ENCODE data around the gene LHFPL3. TPM values are rescaled to one million over a fixed set of nuclear protein-coding genes. Genes with fewer than 3 reads are reported as not detected.
A peak's percentile ranks its signal among the peaks of the same experiment; 100 is the strongest.

The LHFPL3 gene
- total and polyA plus RNA-seq, 2 experiments from 2014 or later, result not detected

DNA sequence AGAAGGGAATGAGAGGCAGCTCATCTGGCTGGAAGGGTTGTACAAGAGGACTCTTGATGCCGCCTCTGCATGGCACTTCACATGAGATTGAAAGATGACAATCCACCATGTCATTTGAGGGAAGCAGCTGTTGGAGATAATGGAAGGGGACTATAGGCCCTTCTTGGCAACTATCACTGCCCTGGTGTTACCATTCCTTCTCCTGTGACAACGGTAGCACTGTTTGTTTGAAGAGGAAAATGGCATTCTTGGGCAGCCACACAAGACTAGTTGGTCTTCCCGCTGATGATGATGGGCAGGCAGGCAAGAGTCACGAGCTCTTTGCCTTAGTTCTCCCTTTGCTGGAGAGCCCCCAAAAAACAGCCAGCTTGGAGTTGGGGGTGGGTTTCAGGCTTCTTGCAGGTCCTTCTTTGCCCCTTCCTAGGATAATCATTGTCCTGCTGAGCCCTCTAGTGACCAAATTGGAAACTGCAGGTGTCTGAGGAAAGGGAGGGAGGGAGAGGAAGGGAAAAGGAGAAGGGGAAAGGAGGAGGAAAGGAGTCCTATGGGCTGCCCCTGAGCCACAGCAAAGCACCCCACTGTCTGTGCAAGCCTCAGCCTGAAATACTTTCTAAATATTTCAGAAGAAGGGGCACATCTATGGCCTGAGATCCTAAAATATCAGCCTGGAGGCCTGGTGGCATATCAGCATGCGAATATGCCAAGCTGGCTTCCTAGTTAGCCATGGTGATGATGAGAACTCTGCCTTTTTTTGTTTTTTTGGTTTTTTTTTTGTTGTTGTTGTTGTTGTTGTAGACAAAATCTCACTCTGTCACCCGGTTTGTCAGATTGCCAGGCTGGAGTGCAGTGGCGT lies 520.0 kb downstream of the LHFPL3 start:
- no peaks in the 10 kb centered on the region for H3K36me3 ChIP-seq
- no peak overlapping the region for H3K4me3 ChIP-seq
- no peaks in the 10 kb centered on the region for H3K9me3 ChIP-seq (ENCODE audit: low read depth)
- peak; percentile 54 to 72 for DNase-seq (ENCODE audit: low read depth in 1 of 2, low spot score in 1 of 2)
- H3K27me3 ChIP-seq, result no peaks in the 10 kb centered on the region
- H3K27ac ChIP-seq, result no peak overlapping the region
- TF ChIP-seq CTCF (IDR thresholded peaks at IDR 0.05; ENCODE audit: low read depth, low read length), result peak; percentile 89
- no peaks in the 10 kb centered on the region for H3K4me1 ChIP-seq (ENCODE audit: low read depth)

DNA sequence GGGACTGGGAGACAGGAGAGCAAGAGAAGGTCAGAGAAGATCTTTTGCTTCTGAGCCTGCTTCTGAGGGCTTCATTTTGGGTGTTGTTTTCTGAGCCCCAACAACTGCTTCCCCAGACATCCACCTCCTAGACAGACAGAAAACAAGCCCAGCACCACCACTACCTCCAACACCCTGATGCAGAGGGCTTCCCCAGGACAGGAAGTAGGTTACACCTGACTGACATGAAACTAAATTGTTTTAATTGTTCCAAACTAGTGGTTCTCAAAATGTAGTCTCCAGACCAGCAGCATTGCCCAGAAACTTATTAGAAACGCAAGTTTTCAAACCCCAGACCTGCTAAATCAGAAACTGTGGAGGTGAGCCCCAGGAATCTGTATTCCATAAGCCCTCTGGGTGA lies 522.0 kb downstream of the LHFPL3 start:
- H3K27me3 ChIP-seq, result no peaks in the 10 kb centered on the region
- H3K4me3 ChIP-seq, result no peak overlapping the region
- no peaks in the 10 kb centered on the region for H3K36me3 ChIP-seq
- no peak overlapping the region for H3K27ac ChIP-seq
- TF ChIP-seq CTCF (IDR thresholded peaks at IDR 0.05; ENCODE audit: low read depth, low read length), result no peak
- DNase-seq (ENCODE audit: low read depth in 1 of 2, low spot score in 1 of 2), result no peak
- H3K9me3 ChIP-seq (ENCODE audit: low read depth), result no peaks in the 10 kb centered on the region
- no peaks in the 10 kb centered on the region for H3K4me1 ChIP-seq (ENCODE audit: low read depth)

DNA sequence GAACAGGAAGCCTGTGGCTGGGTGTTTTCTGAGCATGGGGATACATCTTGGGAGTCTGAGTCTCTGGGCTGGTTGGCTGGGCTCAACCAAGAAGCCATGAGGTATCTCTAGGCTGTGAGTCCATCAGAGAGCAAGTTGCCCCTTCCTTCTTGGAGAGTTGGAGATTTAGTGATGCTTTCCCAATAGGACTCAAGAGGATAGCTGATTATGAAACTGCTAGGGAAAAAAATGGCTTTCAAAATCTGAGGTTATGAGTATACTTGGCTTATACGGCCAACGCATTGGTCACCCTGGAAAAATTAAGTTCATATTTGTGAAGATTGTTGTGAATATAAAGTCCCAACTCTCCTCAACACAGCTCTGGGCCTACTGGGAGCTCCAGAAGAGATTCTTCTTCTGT lies 522.9 kb downstream of the LHFPL3 start:
- DNase-seq (ENCODE audit: low read depth in 1 of 2, low spot score in 1 of 2), result no peak
- Histone ChIP-seq H3K27ac (no peak overlapping the region), H3K4me3 (no peak overlapping the region)

GRCh38 chr7:104852386-104852785 lies 524.0 kb downstream of the LHFPL3 start:
- no peaks in the 10 kb centered on the region for H3K36me3 ChIP-seq
- DNase-seq (ENCODE audit: low read depth in 1 of 2, low spot score in 1 of 2), result no peak
- no peaks in the 10 kb centered on the region for H3K27me3 ChIP-seq
- H3K9me3 ChIP-seq (ENCODE audit: low read depth), result no peaks in the 10 kb centered on the region
- no peaks in the 10 kb centered on the region for H3K4me1 ChIP-seq (ENCODE audit: low read depth)
- no peak overlapping the region for H3K4me3 ChIP-seq
- H3K27ac ChIP-seq, result no peak overlapping the region
- TF ChIP-seq CTCF (IDR thresholded peaks at IDR 0.05; ENCODE audit: low read depth, low read length), result no peak

More for the DNA sequence above, 522.9 kb downstream of the LHFPL3 start:
- H3K27me3 ChIP-seq, result no peaks in the 10 kb centered on the region
- no peaks in the 10 kb centered on the region for H3K4me1 ChIP-seq (ENCODE audit: low read depth)
- no peaks in the 10 kb centered on the region for H3K9me3 ChIP-seq (ENCODE audit: low read depth)
- no peaks in the 10 kb centered on the region for H3K36me3 ChIP-seq
- no peak for TF ChIP-seq CTCF (IDR thresholded peaks at IDR 0.05; ENCODE audit: low read depth, low read length)

GRCh38 chr7:104855861-104856260 lies 527.5 kb downstream of the LHFPL3 start:
- H3K27me3 ChIP-seq, result no peaks in the 10 kb centered on the region
- no peak overlapping the region for H3K4me3 ChIP-seq
- no peaks in the 10 kb centered on the region for H3K36me3 ChIP-seq
- no peak for DNase-seq (ENCODE audit: low read depth in 1 of 2, low spot score in 1 of 2)
- no peaks in the 10 kb centered on the region for H3K9me3 ChIP-seq (ENCODE audit: low read depth)
- H3K4me1 ChIP-seq (ENCODE audit: low read depth), result peaks cover 5% of the 10 kb centered on the region
- H3K27ac ChIP-seq, result no peak overlapping the region
- no peak for TF ChIP-seq CTCF (IDR thresholded peaks at IDR 0.05; ENCODE audit: low read depth, low read length)
